Measurements from ENCODE around the gene ALDH1B1.

The ALDH1B1 gene

DNA sequence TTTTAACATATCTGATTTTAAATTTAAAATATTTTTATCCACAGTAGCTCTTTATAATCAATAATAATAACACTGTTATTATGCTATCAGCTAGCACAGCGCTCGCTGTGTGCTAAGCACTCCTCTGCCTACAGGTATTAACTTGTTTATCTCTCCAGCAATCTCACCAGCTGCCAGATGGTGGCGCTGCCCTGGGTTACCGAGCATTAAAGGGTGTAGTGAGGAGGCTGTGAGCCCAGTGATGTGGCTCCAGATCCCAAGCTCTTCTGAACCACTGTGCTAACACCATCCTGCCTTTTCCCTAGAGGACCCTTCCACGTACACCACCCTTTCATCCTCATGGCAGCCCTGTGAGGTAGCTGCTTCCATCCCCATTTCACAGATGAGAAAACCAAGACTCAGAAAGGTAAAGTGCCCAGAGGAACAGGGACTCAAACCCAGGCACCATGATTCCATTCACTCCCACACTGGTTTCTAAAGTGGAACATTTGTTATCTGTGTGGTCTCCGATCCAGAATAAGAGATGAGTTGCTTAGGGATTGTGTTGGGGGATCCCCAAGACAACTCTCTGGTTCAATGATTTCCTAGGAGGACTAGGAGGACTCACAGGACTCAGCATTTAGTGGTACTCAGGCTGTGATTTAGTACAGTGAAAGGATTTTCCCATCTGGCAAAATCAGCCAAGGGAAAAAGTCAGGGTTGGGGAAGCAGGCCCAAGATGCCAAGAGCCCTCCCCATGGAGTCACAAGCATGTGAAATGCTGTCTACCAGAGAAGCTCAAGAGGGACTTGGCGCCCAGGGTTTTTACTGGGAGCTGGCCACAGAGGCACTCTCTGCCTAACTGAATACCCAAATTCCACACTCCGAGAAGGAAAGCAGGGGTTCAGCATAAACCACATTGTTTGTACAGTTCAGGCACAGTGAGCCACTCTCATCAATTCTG lies 24.8 kb downstream of the ALDH1B1 start:
- DNase-seq, result no peak

- DNase-seq, result no peak
Observed at GRCh38 chr9:38418366-38418765, 25.9 kb downstream of the ALDH1B1 start.

GRCh38 chr9:38419181-38419580 lies 26.7 kb downstream of the ALDH1B1 start:
- DNase-seq, result no peak

DNA sequence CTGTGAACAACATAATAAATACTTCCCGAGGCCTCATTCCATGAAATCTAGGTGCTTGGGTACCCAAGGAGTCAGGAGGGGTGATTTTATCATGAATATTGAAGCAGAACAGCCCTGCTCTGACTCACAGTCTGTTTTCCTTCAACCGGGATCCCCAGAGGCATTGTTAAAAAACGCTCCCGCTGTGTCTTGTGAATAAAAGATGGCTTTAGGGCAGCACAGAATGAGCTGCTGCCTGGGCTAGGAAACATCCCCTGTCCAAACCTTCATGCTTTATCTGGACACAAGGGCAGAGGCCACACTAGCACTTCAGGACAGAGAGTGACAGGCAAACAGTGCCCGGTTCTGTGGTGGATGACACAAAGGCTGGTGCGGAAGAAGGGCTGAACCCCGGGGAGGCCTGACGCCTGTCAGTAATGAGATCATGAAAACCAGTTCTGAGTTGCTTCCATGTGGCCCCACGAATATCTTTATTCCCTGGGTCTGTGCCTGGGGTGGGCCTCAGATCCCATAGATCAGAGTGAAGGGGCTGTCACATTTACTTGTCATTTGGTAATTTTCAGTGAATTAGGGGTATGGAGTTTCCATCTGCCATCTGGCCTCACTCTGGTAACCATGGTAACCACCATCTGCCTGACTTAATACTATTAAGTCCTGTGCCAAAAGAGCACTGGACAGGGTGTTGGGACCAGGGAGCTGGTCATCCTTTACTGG lies 29.2 kb downstream of the ALDH1B1 start:
- no peak for DNase-seq

DNA sequence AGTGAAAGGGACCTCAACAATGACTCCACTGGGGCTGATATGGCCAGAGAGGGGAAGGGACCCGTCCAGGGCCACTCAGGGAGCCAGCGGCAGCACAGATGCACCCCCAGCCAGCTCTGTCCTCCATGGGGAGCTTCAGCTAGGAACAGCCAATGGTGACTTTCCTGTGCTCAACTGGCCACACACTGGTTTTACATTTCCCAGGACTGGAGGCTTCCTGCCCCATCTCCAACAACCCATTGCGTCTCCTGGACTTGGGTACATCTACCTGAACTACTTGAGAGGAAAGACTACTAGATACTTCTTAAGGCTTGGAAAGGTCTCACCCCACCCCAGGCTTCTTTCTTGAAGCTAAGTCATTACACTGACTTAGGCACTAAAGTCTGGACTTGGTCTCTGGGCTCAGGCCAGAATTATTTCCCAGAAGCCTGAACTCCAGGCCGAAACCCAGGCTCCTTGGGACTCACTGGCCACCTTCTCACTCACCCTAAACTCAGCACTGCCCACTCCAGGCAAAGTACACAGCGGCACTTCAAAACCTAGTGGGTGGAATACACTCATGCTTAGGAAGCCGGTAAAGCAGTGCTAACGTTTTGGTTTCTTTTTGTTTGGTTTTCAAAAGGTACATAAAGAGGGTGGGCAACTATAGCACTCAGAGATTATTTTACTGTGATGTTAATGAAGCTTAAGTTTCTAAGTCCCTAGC lies 30.2 kb downstream of the ALDH1B1 start:
- DNase-seq, result no peak

DNA sequence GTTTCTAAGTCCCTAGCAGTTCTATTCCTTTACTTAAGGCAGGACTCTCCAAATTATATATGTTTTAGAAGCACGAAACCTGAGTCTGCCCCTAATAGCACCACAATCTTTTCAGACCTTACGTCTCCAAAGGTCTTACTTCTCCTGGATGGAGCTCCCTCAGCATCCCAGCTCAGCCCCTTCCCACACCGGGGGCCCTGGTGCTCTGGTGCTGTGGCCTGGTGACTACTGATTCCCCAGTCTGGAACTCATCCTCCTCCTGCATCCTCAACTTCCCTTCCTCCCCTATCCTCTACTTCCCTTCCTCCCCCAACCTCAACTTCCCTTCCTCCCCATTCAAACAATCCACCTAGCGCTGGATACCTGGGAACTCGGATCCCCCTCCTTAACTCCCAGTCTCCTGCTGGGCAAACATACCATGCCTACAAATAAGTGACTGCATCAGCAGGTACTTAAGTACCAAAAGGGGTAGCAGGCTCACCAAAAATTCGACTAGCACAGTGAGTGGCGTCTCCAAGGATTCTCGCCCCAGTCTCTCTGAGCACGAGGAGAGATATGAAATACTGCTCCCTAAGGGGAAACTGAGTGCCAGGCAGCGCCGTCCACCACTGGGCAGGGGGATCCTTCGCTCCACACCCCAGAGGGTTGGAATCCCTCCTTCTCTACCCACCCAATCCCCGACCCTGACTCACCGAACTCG lies 30.9 kb downstream of the ALDH1B1 start:
- DNase-seq, result no peak

DNA sequence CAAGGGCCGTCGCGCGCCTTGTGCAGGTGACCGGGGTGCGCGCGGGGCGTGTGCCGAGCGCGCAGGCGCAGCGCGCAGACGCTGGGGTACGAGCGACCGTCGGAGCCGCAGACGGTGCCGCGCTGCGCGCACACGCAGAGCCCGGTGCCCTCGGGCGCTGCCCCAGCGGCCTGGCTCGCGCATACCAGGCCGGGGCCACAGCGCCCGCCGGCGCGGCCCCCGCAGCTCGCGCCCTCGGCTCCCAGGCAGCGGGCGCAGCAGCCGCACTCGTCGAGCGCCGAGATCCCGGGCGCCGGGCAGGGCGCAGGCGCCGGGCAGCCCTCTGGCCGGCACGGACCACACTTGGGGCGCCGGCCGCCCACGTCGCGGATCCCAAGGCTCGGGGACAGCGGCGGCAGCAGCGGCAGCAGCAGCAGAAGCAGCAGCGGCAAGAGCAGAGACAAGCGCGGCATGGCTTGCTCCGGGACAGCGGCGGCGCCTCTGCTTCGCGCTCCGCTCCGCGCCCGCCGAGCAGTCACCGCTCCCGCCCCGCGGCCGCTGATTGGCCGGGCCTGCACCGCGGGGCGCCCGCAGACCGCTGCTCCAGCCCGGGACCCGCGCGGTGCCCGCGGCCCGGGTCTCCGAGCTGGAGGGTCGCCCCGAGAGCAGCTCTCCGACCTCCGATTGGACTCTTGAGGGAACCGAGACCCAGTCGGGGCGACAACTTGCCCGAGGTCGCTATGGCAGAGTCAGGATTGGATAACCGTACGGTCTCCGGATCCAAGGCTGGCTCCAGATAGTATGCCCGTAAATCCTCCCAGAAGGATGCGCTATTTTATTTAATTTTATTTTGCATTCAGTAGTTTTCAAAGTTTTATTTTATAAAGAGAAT lies 31.7 kb downstream of the ALDH1B1 start, which contains the start of gene IGFBPL1:
TSS of gene IGFBPL1 (minus strand) at position 482 of the 871 bp plus-strand sequence. CDS start at position 452, 30 bp downstream.
- DNase-seq, result no peak

DNA sequence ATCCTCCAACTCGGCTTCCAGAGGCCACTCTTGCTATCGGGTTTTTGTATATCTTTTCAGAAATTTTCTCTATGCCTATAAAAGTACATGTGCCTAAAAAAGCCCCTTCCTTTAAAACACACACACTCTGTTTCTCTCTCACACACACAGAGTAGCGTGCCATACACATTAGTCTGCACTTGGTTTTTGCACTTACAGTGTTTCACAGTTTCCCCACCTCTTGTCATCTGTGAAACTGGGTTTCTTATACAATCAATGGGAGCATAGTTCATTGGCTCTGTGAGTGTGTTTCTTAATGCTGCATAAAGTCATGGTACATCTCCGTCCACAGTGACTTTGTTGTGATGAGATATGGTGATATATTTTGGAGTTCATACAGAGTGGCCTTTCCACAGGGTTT lies 32.4 kb downstream of the ALDH1B1 start:
- no peak for DNase-seq

GRCh38 chr9:38428062-38428461 lies 35.6 kb downstream of the ALDH1B1 start:
- DNase-seq, result no peak

DNA sequence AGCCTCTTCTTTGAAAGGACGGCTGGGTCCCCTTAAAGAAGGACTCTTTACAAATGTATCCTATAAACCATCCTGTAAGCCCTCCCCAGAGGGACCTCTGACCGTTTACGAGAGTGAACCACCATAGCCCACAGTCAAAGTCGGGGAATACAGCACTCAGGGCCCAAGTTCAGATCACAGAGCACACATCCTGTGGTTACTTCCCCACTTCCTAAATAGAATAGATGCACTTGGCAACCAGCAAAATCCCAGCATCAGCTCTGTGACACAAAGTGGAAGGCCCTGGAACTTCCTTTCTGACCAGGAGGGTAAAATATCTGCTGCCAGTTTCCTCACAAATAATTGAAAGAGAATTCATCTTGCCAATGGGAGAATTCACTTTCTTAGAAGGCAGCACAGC lies 38.6 kb downstream of the ALDH1B1 start:
- no peak for DNase-seq

DNA sequence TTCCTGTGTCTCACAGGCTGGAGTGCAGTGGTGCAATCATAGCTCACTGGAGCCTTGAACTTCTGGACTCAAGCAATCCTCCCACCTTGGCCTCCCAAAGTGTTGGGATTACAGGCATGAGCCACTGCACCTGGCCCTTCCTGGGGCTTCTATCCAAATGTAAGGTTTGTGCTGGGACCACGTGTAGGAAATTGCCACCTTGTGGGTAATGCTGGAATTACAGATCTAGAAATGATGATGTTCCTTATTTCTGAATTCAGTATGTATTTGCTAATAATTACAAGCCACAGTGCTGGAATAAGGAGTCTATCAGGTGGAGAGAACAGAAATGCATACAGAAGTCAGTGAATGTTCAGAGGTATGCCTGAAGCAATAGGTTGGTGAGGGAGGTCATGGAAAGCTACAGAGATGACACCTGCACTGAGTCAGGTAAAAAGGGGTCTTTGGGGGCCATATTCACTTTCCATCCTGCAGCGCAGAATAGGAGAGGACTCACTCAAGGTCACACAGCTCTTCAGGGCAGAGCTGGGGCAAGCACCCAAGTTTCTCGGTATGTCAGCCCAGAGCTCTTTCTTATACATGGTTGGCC lies 40.5 kb downstream of the ALDH1B1 start:
- DNase-seq, result no peak

GRCh38 chr9:38434365-38434764 lies 41.9 kb downstream of the ALDH1B1 start:
- DNase-seq, result no peak

- no peak for DNase-seq
Observed at GRCh38 chr9:38434853-38435252, 42.4 kb downstream of the ALDH1B1 start.

- no peak for DNase-seq
Observed at GRCh38 chr9:38435521-38435920, 43.0 kb downstream of the ALDH1B1 start.

GRCh38 chr9:38436708-38437107 lies 44.2 kb downstream of the ALDH1B1 start:
- no peak for DNase-seq

- no peak for DNase-seq
Observed at GRCh38 chr9:38437193-38437823, 44.8 kb downstream of the ALDH1B1 start.

DNA sequence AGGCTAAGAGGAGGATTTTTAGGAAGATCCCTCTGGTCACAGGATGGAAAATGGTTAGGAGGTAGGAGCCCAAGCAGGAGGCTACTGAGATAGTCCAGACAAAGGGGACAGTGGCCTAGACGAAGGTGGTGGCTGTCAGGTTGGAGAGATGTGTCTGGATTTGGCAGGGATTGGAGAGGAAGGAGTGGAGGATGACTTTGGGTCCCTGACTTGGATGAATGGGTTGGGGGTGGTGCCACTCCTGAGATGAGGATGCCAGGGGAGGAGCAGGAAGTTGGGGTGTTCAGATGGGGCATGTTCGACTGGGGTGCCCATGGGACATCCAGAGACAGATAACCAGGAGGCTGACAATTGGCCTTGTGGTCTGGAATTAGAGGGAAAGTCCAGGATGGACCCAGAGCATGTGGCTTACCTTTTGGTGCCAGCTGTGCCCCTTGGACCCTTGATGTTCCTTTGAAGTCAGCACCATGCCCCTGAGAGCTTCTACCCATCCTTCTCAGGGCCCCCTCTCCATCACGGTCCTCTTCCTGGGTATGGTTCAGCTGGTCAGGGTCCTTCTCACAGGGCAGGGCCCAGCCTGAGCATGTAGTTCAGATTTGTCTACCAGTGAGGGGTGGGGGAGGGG lies 46.9 kb downstream of the ALDH1B1 start:
- DNase-seq, result no peak

GRCh38 chr9:38439916-38440301 lies 47.4 kb downstream of the ALDH1B1 start:
- no peak for DNase-seq

- no peak for DNase-seq
Observed at GRCh38 chr9:38440516-38440915, 48.0 kb downstream of the ALDH1B1 start.

DNA sequence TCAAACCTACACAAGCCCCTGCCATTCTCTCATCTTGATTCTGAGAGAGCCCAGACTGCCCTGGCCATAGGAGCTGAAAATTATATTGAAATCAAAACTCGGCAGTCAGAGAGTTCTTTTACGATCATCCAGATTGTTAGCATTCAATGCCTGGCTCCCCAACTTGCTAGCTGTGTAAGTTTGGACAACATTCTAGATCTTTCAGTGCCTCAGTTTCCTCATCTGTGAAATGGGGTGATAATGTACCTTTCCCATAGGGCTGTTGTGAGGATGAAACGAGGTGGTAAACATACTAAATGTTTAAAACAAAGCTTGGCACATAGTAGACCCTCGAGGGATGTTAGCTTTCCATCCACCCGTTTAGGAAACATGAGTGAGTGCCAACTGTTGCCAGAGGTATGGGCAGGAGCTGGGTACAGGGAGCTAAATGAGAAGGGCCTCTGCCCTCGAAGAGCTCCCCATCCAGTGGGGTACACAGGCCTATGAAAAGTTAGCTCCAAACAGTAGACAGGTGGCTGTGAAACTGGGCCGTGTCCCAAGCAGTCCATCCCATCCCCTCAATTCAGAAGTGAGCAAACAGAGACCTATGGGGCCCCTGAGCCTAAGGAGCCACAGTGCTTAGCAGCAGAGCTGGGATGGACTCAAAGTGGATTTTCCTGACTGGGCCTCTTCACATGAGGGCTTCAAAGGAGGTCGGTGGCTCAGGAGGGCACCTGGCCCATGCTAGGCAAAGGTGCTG lies 49.0 kb downstream of the ALDH1B1 start:
- no peak for DNase-seq

Measured in activated T-cell treated with anti-CD3 and anti-CD28 coated beads, Interleukin-2, amount 50 U/mL, for 1 hour (primary cell).